ENCODE results near the gene TEX29.

The TEX29 gene

GRCh38 chr13:111291908-111292307 lies 28.5 kb upstream of the TEX29 start:
- no peak for DNase-seq (ENCODE audit: low read depth)

DNA sequence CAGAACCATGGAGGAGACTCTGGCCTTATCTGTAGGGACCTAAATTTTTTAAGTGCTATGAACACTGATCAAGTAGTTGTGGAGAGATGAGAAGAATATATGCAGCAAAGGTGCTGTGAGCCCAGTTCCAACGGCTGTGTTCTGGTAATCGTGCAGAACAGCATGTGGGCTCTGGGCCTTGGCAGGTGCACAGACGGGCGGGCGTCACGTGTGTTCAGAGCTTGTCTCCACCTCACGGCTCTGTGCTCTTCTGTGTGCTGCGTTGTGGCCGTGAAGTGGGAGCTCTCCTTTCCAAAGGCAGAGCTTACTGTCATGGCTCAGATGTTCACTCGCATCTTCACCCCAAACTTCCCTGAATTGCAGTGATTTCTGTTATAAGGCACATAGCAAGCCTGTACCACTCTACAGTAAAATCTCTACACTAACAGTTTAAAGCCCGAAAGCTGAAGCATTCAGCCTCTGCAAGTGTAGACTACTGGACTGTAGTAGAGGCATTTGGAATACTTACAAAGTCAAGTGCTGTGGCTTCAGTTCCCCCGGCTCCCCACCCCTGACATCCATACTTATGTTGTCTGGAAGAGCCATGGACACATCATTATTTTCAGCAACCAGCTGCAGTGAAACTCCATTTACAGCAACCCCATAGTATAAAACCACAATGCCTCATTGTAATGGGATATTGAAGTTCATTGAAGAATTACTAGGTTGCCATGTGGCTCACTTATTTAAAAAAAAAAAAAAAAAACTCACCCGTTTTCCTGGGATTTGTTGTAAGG lies 27.5 kb upstream of the TEX29 start:
- no peak for DNase-seq (ENCODE audit: low read depth)

GRCh38 chr13:111295886-111296285 lies 24.6 kb upstream of the TEX29 start:
- no peak for DNase-seq (ENCODE audit: low read depth)

DNA sequence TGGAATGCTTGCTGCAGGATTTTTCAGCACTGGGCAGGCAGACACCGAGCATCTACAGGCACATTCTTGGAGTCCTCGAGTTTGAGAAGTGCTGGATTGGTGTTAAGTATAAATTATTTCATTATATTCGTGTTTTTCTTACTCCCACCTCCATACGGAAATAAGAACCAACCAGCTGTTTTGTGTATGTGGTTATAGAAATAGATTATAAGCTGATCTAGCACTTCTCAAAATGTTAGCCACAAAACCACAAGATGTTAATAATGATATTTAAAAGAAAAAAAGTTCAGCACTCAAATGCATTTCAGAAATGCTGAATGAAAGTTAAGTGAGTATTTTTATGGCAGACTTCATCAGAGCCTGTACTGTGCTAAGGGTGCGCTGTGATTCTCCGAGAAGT lies 24.0 kb upstream of the TEX29 start:
- no peak for DNase-seq (ENCODE audit: low read depth)

- DNase-seq (ENCODE audit: low read depth): no peak
These were observed 22.0 kb upstream of the TEX29 start for GRCh38 chr13:111298214-111298975.

DNA sequence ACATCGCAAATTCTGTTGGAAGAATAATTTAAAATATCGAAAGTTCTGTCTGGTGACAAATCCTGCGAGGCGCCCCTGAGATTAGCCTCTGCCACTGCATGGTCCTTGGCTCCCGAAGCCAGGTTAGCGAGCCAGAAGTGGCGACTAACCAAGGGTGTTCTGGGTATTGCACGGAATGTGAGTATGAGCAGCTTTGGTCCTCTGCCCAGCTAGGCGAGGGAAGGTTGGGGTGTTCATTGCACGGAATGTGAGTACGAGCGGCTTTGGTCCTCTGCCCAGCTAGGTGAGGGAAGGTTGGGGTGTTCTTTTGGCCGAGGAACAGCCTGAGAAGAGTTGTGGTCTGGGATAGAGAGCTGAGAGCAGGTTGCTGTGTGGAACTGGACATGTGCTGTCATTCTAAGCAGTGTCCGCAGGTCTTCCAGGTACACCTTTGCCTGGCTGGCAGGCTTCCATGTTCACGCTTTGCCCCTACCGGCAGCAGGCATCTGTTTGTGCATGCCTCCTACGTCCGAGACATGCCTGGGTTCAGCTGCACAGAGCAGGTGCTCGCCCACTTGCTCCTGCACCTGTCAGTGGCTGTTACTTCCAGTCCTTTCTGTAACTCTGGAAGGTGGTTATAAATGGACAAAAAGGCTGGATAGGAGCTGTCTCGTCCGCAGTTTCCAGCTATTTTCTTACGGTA lies 18.3 kb upstream of the TEX29 start:
- no peak for DNase-seq (ENCODE audit: low read depth)

DNA sequence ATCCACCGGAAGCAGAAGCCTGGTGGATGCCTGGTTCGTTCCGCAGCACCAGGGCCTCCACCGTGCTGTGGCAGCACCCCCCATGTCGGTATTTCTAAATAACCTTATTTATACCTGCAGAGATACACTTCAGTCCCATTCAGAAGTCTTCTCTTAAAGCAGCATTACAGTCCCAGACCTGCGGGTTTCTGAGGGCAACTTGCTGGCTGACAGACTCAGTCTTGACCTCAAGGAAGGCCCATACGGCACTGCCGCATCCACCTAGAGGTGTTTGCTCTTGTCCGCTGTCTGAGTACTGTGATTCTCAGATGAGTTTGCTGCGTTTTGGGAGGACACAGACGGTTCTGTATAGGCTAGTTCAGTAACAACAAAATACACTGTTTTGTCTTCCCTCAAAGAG lies 16.9 kb upstream of the TEX29 start:
- no peak for DNase-seq (ENCODE audit: low read depth)

- DNase-seq (ENCODE audit: low read depth): no peak
These were observed 16.3 kb upstream of the TEX29 start for GRCh38 chr13:111304041-111304544.

GRCh38 chr13:111304603-111305289 lies 15.7 kb upstream of the TEX29 start:
- no peak for DNase-seq (ENCODE audit: low read depth)

DNA sequence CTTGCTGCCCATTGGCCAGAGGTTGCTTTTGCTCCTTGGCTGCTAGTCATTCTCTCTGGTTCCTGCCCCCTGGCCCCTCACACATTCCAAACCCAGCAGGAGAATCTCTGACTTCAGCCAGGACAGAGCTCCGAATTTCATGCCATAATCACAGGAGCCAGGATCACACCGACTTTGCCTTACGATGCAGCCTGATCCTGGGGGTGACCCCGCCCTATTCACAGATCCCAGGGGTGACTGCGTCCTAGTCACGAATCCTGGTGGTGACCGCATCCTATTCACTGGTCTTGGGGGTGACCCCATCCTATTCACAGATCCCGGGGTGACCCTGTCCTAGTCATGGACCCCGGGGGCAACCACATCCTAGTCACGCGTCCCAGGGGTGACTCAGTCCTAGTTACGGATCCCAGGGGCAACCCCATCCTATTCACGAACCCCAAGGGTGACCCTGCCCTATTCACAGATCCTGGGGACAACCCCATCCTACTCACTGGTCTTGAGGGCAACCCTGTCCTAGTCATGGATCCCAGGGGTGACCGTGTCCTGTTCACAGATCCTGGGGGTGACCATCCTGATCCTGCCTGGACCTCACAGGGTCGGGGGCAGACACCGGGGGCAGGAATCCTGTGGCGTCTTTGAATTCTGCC lies 7.4 kb upstream of the TEX29 start:
- no peak for DNase-seq (ENCODE audit: low read depth)

- DNase-seq (ENCODE audit: low read depth): no peak
These were observed 6.5 kb upstream of the TEX29 start for GRCh38 chr13:111313911-111314425.

DNA sequence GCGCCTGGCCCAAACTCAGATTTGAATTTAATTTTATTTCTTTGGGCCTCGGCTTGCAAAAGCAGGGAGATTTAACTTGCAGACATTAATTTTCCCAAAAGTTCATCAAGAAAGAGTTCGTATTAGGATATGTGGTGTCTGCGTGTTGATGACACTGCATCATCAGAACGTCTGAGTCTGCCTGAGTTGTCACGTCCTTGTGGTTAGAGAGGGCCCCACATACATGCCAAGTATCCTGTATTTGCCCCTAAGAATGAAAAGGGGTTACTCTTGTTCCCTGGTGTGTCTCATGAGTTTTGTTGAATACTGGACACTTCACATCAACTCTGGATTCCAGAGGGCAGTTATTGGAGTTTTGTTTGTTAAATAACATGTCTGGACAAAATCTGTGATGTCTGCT lies 5.6 kb upstream of the TEX29 start:
- peak; percentile 2 for DNase-seq (ENCODE audit: low read depth)

DNA sequence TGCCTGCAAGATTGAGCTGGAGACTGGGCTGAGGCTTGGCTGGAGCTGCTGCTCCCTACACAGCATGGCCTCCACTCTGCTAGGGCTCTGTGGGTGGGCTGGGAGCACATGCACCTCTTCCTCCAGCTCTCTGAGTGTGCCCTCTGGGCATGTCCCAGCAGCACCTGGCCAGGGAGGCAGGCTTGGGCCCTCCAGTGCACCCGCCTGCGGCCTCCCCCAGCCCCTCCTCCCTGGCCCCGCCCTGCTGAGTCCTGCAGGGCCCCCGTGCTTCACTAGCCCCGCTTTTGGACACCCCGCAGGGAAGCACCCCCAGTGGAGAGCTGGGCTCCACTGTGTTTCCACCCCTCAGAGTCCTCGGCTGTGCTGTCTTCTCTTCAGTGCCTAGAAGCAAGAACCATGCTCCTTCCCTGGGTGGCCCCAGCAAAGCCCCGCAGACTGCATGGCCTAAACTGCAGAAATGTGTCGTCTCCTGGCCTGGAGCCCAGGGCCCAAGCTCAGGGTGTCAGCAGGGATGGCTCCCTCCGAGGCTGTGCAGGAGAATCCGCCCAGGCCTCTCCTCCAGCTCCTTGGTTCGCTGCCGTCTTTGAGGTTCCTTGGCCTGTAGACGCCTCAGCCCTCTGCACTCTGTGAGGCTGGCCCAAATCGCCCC lies 5.0 kb upstream of the TEX29 start:
- no peak for DNase-seq (ENCODE audit: low read depth)

DNA sequence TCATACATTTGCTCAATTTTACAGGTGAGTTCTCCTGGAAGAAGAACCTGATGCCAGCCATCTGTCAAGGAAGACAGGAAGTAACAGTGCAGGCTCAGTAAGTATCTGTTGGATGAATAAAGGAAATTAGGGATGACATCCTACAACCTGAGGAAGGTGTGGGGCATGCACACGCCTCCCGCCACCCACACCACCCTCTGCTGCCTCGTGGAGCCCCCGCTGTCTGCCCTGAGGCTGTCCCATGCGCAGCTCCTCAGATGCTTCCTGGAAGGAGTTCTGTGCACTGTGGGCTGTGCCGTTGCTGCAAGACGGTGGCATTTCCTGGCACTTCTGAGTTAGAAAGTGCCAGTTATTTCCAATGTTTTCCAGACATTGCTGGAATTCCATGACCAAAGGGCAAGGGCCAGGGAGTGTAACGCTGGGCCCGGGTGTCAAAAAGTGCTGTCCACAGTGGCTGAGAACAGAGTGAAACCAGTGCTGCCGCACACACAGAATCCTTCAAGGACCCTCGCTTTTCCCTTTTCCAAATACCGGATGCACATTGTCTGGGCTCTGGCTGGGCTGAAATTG lies 4.2 kb upstream of the TEX29 start:
- no peak for DNase-seq (ENCODE audit: low read depth)

GRCh38 chr13:111317042-111317550 lies 3.3 kb upstream of the TEX29 start:
- DNase-seq (ENCODE audit: low read depth): no peak

DNA sequence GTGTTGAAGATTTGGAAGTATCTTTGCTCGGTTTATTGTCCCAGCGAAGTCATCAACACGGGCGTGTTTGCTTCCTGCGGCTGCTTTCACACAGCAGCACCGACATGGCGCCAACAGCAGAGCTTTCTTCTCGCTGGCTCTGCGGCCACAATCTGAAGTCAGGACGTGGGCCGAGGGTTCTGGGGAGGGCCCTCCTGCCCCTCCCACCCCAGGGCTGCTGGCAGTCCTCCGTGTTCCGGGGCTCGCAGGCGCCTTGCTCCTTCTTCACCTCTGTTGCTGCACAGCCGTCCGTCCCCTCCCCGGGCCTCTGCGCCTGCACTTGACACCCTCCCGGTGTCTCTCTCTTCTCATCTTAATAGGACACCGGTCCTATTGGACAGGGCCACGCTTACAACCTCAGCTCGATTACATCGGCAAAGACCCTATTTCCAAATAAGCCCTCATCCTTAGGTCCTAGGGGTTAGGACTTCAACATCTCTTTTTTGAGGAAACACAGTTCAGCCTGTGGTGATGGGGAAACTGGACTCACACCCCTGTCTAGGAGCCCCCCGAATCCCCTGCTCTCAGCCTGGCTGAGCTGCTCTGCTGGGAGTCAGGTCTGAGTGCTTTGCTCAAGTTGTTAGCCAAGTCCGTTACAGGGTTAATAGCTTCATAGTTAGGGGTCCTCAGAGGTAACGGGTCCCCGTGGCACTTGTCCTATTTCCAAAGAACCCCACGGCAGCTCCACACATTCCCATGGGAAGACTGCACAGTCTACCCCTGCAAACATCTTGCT lies 2.7 kb upstream of the TEX29 start:
- DNase-seq (ENCODE audit: low read depth): no peak

- DNase-seq (ENCODE audit: low read depth): no peak
These were observed 2.1 kb upstream of the TEX29 start for GRCh38 chr13:111318386-111318785.

DNA sequence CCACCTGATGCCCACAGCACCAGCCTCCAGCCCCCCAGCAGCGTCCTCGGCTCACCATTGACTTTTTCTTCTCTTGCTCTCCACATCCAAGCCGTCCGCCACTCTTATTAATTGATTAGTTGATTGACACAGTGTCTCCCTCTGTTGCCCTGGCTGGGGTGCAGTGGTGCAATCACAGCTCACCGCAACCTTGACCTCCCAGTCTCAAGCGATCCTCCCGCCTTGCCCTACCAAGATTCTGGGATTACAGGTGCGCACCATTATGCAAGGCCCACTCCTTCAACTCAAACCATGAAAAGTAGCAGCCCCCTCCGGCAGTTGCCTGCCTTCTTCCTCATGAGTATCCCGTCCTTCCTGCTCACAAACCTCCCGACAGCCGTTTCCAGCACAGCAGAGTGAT lies 921 bp upstream of the TEX29 start:
- DNase-seq (ENCODE audit: low read depth): no peak
